Retina (tissue), 1 donor: ENCODE measurements around the gene IDUA.
A peak's percentile ranks its signal among the peaks of the same experiment; 100 is the strongest.
"Not testable (repeated sequence)": the region's sequence is repeated elsewhere in the genome, so short reads cannot be mapped to it uniquely, and the experiment has no call there.

Experiments used
- DNase-seq: peaks from one replicate; pipeline ENCODE4 v3.0.0-alpha.2; 2016

IDUA gene

GRCh38 chr4:1047976-1048772 lies 61.3 kb downstream of the IDUA start:
- DNase-seq, result peak; percentile 9

GRCh38 chr4:1048773-1049590 lies 62.1 kb downstream of the IDUA start:
- no peak for DNase-seq

- DNase-seq, result peak; percentile 4
Measured at GRCh38 chr4:1049591-1049905, 62.7 kb downstream of the IDUA start.

- DNase-seq, result peak; percentile 60
Measured at GRCh38 chr4:1050486-1051213, 63.8 kb downstream of the IDUA start.

- no peak for DNase-seq
Measured at GRCh38 chr4:1051472-1051871, 64.6 kb downstream of the IDUA start.

- DNase-seq, result no peak
Measured at GRCh38 chr4:1052231-1052671, 65.4 kb downstream of the IDUA start.

GRCh38 chr4:1053080-1053661 lies 66.3 kb downstream of the IDUA start:
- no peak for DNase-seq

- not testable (repeated sequence) for DNase-seq
Measured at GRCh38 chr4:1053891-1054290, 67.0 kb downstream of the IDUA start.
